ENCODE results near the gene SOS2. TPM values are rescaled to one million over a fixed set of nuclear protein-coding genes. Genes with fewer than 3 reads are reported as not detected.

Gene SOS2
- 15.0 and 21.7 TPM in 2 replicates for total RNA-seq

GRCh38 chr14:50231475-50232275 is at the start of gene SOS2:
SOS2 (minus strand) TSS chr14:50231578; CDS start chr14:50231283, 295 bp downstream.

DNA sequence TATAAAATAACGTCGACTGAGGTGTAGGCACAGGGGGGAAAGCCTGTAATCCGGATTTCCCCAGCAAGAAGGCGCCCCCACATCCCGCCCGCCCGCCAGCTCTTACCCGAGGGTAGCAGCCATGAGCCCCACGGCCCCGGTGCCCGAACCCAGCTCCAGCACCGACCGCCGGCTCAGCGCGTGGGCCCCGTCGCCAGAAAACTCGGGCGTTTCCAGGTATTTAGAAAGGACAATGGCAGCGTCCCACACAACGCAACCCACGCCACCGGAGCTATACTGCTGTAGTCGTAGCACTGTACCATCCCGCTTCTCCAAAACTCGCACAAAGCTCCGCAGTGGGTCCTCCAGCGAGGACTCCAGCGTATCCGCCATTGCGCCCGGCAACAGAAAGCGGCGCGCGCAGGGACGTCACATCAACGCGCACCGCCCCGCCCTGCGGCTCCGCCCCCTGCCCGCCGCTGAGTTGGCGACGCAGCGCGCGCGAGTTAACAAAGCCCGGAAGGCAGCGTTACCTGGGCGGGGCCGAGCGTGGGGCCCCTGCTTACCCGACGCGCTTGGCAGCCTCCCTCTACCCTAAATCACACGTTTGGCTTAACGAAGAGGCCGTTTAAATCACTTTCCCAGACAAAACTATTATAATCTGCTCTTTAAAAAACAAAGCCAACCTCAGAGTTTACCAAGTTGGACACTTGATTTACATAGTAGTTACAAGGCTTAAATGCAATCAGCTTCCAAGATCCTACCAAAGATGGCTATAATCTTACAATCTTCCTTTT is 115.0 kb downstream of the SOS2 start, which contains the start of gene VCPKMT:
TSS of gene VCPKMT (minus strand) at position 392 of the 776 bp plus-strand sequence. CDS start at position 372, 20 bp downstream.

Other genes starting within 250 kb of the SOS2 start
- 3.4 and 4.9 TPM in 2 replicates for gene VCPKMT, start 115.0 kb downstream of the SOS2 start, total RNA-seq
- 3.6 and 5.8 TPM in 2 replicates for gene L2HGDH, start 80.7 kb upstream of the SOS2 start, total RNA-seq
- 5.8 and 7.3 TPM in 2 replicates for gene DMAC2L, start 80.7 kb upstream of the SOS2 start, total RNA-seq
- 1.4 and 2.3 TPM in 2 replicates for gene CDKL1, start 165.3 kb upstream of the SOS2 start, total RNA-seq